ENCODE measurements around the gene F8.

DNA sequence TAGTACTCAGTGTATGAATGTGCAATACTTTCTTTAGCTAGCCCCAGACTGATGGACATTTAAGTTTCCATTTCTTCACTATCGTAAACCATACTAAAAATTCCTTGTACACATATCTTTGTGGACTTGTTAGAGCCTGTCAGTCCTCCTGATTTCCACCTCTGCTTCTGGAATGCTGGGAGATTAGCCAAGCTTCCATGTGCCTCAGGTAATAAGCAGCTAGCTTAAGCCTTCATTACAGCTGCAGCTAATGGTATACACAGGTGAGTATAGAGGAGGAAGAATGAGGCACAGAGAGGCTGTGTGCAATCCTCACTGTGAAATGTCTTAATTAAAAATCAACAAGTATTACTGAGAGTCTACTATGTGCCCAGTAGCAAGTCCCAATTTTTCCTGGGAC, 197.9 kb downstream of the F8 start:
- TF ChIP-seq MAFK (IDR thresholded peaks at IDR 0.05; ENCODE audit: low read depth, low read length) (no peak), RCOR1 (IDR thresholded peaks at IDR 0.05; ENCODE audit: insufficient replicate concordance, low read length) (no peak), POLR2A (IDR thresholded peaks at IDR 0.05; ENCODE audit: low read depth, low read length) (no peak)
- TF ChIP-seq, protein P1, sequence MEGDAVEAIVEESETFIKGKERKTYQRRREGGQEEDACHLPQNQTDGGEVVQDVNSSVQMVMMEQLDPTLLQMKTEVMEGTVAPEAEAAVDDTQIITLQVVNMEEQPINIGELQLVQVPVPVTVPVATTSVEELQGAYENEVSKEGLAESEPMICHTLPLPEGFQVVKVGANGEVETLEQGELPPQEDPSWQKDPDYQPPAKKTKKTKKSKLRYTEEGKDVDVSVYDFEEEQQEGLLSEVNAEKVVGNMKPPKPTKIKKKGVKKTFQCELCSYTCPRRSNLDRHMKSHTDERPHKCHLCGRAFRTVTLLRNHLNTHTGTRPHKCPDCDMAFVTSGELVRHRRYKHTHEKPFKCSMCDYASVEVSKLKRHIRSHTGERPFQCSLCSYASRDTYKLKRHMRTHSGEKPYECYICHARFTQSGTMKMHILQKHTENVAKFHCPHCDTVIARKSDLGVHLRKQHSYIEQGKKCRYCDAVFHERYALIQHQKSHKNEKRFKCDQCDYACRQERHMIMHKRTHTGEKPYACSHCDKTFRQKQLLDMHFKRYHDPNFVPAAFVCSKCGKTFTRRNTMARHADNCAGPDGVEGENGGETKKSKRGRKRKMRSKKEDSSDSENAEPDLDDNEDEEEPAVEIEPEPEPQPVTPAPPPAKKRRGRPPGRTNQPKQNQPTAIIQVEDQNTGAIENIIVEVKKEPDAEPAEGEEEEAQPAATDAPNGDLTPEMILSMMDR (conservative IDR thresholded peaks at IDR 0.05; ENCODE audit: low read depth, low read length): no peak
- TF ChIP-seq, protein P2, sequence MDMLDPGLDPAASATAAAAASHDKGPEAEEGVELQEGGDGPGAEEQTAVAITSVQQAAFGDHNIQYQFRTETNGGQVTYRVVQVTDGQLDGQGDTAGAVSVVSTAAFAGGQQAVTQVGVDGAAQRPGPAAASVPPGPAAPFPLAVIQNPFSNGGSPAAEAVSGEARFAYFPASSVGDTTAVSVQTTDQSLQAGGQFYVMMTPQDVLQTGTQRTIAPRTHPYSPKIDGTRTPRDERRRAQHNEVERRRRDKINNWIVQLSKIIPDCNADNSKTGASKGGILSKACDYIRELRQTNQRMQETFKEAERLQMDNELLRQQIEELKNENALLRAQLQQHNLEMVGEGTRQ (IDR thresholded peaks at IDR 0.05; ENCODE audit: low read depth, low read length): no peak
